Measurements from ENCODE around the gene SKI.

SKI gene

DNA sequence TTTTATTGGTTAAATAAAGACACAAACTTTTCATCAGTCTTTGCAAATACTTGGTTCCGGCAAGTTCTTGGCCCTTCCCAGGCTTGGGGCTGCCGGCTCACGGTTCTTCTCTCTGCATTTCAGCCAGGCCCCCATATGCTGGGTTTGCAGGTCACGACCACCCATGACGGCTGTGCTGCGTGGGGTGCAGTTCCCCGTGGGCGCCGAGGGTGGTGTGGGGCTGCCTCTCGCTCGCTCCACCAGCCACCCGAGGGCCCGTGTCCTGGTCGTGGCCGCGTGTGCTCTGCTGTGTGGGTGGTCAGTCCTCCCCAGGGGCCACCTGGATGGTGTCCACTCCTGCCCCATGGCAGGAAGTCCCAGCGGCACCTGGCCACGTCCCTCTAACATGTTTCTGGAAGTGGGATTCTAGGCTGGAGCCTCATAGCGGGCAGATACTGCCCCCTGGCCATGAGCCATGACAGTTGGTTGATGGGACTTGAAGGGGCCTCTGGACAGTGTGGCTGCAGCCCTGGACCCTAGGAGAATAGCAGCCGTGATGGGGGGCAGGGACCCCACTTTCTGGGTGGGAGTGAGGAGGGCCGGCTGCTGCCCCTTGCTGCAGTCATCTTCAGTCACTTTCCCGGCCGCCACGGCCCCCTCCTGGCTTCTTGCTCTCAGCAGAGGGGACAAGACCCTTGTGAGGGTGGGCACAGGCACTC, 46.3 kb downstream of the SKI start:
- no peak overlapping the region for H3K4me3 ChIP-seq (ENCODE audit: low read depth, low read length)

- H3K4me3 ChIP-seq (ENCODE audit: low read depth, low read length), result no peak overlapping the region
Observed at GRCh38 chr1:2274929-2275475, 46.9 kb downstream of the SKI start.

GRCh38 chr1:2275796-2276536, 47.8 kb downstream of the SKI start:
- no peak overlapping the region for H3K4me3 ChIP-seq (ENCODE audit: low read depth, low read length)

DNA sequence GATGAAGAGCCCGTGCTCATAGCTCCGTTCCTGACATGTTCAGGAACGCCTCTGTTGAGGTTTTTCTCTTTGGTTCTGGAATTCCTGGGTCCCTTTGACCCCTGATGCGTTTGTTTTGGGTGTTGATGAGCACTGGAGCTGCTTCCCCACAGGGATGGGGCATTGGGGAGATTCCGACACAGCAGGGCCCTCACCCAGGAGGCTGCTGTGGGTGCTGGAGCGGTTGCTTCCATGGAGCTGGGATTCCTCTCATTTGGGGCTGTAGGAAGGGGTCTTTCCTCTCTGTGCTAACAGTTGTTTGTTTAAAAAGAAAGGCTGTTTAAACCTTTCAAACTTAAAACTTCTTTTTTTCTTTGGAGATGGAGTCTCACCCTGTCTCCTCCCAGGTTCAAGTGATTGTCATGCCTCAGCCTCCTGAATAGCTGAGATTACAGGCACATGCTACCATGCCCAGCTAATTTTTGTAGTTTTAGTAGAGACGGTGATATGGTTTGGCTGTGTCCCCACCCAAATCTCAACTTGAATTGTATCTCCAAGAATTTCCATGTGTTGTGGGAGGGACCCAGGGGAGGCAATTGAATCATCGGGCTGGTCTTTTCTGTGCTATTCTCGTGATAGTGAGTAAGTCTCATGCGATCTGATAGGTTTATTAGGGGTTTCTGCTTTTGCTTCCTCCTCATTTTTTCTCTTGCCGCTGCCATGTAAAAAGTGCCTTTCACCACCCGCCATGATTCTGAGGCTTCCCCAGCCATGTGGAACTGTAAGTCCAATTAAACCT, 48.9 kb downstream of the SKI start:
- no peak overlapping the region for H3K4me3 ChIP-seq (ENCODE audit: low read depth, low read length)

- no peak overlapping the region for H3K4me3 ChIP-seq (ENCODE audit: low read depth, low read length)
Observed at GRCh38 chr1:2277741-2278488, 49.8 kb downstream of the SKI start.

DNA sequence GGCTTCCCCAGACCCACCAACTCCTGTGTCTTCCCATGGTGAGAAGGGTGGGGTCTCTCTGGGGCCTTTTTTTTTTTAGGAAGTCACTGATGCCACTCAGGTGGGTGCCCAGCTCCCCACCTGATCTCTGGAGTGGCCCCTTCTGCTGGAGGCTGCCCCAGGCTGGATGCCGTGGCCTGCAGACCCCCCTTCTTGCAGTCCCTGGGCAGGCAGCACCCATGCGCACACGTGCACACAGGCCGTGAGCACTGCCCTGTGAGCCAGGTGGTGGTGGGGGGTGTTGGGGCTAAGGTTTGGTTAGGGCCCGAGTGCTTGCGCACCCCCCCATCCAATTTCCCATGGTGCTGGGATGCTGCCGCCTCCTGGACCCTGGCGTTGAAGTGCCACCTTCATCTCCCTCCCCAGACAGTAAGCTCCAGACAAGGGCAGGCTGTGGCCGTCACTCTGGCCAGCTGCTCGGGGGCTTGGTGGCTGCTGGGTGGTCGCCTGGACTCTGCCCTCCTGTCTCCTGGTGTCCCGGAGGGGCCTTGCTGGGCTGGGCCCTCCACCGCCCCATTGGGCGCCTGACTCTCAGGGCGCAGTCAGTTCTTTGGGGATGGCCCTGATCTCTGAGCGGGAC, 50.6 kb downstream of the SKI start:
- no peak overlapping the region for H3K4me3 ChIP-seq (ENCODE audit: low read depth, low read length)

GRCh38 chr1:2279210-2279639, 51.1 kb downstream of the SKI start:
- no peak overlapping the region for H3K4me3 ChIP-seq (ENCODE audit: low read depth, low read length)

DNA sequence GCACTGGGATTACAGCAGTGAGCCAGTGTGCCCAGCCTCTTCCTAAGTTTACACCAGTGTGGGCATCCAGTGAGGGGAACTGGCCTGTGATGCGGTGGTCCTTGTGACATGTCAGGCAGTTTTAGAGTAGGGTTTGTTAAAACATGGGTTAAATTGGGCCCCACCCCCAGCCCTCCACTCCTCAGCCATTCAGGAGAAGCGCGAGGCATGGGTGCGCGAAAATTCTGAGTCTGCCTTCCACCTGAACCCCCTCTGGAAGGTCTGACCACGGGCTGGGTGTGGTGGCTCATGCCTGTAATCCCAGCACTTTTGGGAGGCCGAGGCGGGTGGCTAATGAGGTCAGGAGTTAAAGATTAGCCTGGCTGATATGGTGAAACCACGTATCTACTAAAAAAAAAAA, 51.7 kb downstream of the SKI start:
- no peak overlapping the region for H3K4me3 ChIP-seq (ENCODE audit: low read depth, low read length)

DNA sequence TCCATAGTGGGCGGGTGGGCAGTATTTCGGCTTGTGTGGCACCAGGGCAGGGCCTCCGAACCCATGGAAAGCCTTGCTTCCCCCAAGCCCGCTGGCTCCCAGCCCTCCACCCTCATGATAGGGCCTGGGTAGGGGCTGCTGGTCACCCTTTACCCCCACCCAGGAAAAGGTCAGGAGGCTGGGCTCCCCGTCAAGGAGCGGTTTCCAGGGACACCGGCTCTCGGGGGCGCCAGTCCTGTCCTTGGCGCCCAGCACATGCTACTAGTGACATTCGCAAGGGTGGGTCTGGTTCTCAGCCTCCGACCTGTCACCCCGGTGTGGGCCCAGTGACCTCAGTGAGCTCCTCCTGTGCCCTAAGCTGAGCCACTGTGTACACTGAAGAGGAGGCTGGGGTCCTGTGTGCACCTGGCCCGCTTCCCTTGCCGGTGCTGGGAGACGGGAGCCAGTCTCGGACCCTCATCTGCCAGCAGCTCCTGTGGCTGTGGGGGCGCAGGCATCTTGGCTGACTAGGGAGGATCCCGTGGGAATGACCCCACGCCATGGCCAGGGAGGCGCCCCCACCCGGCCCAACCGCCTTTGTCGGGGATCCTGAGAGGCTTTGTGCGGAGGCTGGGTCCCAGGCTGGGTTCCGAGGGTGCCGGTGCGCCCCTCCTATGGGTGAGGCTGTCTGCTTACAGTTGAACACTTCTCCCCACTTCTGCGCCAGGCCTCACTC, 54.6 kb downstream of the SKI start:
- no peak overlapping the region for H3K4me3 ChIP-seq (ENCODE audit: low read depth, low read length)

DNA sequence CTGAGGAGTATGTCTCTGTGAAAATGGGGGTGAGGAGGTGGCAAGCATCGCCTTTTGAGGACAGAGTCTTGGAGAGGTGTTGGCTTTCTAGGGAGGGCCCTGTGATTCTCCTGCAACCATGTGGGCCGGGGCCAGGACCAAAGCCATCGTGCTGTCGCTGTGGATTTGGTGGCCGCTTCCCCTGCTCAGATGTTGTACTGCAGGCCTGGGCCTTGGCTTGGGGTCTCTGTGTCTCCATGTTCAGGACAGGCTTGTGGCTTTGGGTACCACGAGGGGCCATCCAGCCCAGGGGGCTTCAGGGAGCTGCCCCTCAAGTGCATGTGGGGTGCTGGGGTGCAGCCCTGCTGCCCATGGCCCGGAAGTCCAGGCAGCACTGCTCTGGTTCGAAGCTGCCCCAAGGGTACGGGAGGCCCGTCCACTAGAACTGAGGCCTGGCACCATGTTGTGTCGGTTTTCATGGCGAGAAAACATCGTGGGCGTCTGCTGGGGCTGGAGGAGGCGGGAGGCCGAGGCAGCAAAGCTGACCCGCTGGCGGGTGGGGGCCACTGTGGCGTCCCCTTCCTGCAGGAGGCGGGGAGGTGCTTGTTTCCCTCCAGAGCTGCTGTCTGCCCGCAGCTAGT, 55.4 kb downstream of the SKI start:
- no peak overlapping the region for H3K4me3 ChIP-seq (ENCODE audit: low read depth, low read length)

GRCh38 chr1:2283991-2284895, 56.1 kb downstream of the SKI start:
- no peak overlapping the region for H3K4me3 ChIP-seq (ENCODE audit: low read depth, low read length)

GRCh38 chr1:2284932-2285331, 56.8 kb downstream of the SKI start:
- no peak overlapping the region for H3K4me3 ChIP-seq (ENCODE audit: low read depth, low read length)

DNA sequence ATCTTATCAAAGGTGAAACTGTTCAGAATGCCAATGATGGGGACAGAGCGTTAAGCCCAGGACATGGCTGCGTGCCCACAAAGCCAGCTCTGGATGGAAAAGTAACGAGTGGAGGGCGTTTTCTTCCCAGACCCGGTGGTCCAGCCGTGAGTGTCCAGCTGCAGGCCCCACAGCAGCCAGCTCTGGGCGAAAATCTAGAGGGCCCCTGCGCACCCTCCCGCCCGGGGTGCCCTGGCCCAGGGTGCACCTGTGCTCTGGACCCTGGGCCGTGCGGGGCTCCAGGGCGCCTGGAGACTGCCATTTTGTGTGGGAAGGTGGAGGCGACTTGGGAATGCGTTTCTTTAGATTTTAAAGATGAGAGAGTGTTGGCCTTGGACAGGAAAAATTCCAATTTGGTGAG, 58.8 kb downstream of the SKI start:
- H3K4me3 ChIP-seq (ENCODE audit: low read depth, low read length), result no peak overlapping the region

- no peak overlapping the region for H3K4me3 ChIP-seq (ENCODE audit: low read depth, low read length)
Observed at GRCh38 chr1:2287649-2288048, 59.5 kb downstream of the SKI start.

DNA sequence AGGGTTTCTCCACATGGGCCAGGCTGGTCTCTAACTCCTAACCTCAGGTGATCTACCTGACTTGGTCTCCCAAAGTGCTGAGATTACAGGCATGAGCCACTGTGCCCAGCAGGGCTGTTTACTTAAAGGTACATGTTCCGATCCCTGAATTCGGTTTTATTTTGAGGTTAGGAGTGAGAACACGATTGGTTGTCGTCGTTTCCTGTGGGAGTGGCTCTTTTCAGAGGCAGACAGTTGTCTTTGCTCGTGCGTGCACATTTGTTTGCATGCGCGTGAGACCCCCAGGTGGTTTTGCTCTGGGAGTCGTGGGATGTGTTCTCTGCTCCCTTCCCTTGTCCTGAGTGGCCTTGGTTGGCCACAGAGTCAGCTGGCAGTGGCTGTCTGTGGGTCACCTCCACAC, 60.2 kb downstream of the SKI start:
- H3K4me3 ChIP-seq (ENCODE audit: low read depth, low read length), result no peak overlapping the region

DNA sequence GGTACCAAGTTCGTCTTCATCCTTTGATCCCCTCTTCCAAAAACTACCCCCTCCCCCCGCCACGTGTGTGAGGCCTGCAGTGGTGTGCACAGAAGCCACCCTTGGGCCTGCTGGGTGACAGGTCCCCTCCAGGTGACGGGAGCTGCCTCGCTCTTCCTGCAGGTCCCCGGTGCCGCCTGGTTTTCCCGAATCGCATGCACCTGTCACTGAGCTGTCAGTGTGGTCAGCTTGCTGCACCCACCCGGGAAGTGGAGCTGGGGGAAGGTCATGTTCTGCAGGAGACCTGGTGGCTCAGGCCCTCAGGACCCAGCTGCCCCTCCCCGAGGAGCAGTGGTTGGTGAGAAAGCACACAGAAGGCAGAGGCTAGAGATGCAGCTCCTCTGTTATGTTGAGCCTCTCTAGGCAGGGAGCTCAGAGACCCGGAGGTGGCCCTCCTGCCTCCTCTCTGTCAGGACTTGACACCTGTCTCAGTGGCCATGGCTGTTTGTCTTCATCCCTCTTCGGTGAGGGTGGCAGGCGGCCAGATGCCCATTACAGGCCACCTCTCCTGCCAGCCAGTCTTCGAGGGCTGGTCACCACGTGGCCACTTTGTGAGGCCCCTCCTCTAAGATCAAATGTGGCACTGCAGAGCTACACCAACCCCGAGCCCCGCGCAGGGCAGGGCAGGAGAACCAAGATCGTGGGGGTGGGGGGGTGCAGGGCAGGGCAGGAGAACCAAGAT, 60.9 kb downstream of the SKI start:
- H3K4me3 ChIP-seq (ENCODE audit: low read depth, low read length), result no peak overlapping the region

GRCh38 chr1:2289607-2290006, 61.5 kb downstream of the SKI start:
- no peak overlapping the region for H3K4me3 ChIP-seq (ENCODE audit: low read depth, low read length)

DNA sequence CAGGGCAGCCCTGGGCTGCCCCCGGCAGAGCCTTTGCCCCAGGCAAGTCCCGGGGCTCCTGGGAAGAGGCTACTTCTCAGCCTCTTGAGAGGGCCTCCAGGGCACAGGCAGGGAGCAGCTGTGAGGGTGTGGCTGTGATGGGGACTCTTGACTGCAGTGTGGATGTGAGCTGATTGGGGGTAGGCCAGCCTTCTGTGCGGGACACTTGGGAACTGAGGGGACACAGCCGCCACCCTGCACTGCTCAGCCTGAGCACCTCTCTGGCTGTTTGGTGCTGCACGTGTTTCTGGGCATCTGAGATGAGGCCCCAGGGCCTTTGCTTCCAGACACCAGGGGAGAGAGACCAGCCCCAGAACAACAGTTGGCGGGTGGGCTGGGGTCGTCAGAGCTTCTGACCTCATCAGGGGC, 62.1 kb downstream of the SKI start:
- H3K4me3 ChIP-seq (ENCODE audit: low read depth, low read length), result no peak overlapping the region
